Fibroblast of the conjunctiva (primary cell): Measurements from ENCODE around the gene MID2.
"Not testable (repeated sequence)": the region's sequence is repeated elsewhere in the genome, so short reads cannot be mapped to it uniquely, and the experiment has no call there.

Source experiments
- DNase-seq: peaks from one replicate; pipeline ENCODE4 v3.0.0-alpha.2; 2010; ENCODE audit warnings: low read depth

The MID2 gene

DNA sequence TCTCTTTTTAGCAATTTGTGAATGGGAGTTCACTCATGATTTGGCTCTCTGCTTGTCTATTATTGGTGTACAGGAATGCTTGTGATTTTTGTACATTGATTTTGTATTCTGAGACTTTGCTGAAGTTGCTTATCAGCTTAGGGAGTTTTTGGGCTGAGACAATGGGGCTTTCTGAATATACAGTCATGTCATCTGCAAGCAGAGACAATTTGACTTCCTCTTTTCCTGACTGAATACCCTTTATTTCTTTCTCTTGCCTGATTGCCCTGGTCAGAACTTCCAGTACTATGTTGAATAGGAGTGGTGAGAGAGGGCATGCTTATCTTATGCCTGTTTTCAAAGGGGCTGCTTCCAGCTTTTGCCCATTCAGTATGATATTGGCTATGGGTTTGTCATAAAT is 129.7 kb downstream of the MID2 start:
- DNase-seq, result not testable (repeated sequence)

DNA sequence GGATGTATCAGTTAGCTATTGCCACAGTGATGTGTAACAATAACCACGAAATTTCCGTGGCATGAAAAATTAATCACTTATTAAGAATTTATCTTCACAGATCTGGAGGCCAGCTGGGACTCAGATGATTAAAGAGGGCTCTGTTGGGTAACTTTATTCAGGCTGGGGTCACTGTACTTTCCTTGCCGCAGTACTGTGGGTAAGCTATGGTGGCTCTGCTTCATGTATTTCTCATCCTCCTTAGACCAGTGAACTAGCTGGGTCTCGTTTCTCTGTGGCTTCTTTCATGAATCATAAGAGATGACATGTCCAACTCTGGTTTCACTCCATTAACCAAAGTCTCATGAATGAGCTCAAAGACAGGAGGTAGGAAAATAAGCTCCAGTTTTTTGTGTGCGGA is 143.0 kb downstream of the MID2 start:
- DNase-seq, result no peak

DNA sequence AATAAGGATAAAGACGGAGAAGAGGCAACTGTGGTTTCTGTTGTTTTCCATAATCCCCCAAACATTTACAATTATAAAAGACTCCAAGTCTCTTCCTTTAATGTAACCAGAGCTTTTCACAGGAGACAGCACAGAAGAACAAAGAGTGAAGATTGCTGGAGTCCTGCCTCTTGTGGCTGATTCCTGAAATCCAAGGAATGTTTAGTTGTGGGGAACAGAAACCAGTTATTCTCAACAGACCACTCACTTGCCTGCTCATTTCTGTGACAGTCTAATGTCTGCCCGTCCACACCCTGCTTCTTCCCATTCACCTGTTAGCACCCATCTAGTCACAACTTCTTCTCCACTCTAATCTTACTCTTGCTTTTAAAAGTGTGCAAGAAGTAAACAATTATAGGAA is 144.4 kb downstream of the MID2 start:
- DNase-seq, result no peak

DNA sequence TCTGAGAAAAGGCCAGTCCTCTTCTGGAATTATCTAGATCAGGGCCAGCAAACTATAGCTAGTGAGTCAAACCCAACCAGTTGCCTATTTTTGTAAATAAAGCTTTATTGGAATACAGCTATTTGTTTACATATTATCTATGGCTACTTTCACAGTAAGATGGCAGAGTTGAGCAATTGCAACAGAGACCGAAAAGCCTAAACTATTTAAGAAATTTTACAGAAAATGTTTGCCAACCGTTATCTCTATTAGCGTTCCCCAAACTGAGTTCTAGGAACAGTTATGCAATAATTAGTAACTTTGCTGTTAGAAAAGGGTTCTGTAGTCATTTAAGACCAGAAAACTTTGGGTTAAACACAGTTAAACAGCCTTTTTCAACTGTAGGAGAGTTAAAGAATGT is 146.0 kb downstream of the MID2 start:
- no peak for DNase-seq
